Upper lobe of left lung (tissue), 6 donors: ENCODE data around the gene FAM180A. TPM values are rescaled to one million over a fixed set of nuclear protein-coding genes. Genes with fewer than 3 reads are reported as not detected.

Experiments
- ATAC-seq, 2 donors: fragments of 200-7000 bp; cut with Tn5 transposase; one replicate each; pipeline ENCODE4 v1.9.1; 2022; ENCODE audit warnings: mild to moderate bottlenecking in 2 of 2, moderate library complexity in 2 of 2; ENCODE audit not compliant: low FRiP score in 2 of 2
- DNase-seq, 2 donors: peaks; one replicate each; pipeline ENCODE4 v3.0.0-alpha.2; 2019 to 2020
- H3K27ac ChIP-seq, 4 donors: fragments of 200-600 bp; sonication (generic); one replicate each; pipeline ENCODE4 v1.5.1; 2016 to 2019
- H3K27me3 ChIP-seq, 4 donors: fragments of 200-600 bp; sonication (generic); one replicate each; pipeline ENCODE4 v1.5.1; 2017 to 2019
- H3K36me3 ChIP-seq, 4 donors: fragments of 200-600 bp; sonication (generic); one replicate each; pipeline ENCODE4 v1.5.1; 2016 to 2019
- H3K4me1 ChIP-seq, 4 donors: fragments of 200-600 bp; sonication (generic); one replicate each; pipeline ENCODE4 v1.5.1; 2018 to 2019
- H3K4me3 ChIP-seq, 4 donors: fragments of 200-600 bp; sonication (generic); one replicate each; pipeline ENCODE4 v1.5.1; 2017 to 2019; ENCODE audit warnings: mild to moderate bottlenecking in 2 of 4, moderate library complexity in 1 of 4
- H3K9me3 ChIP-seq, 4 donors: fragments of 200-600 bp; sonication (generic); one replicate each; pipeline ENCODE4 v1.5.1; 2018 to 2019
- EP300 ChIP-seq, 4 donors: sonication (generic); formaldehyde crosslinking; IDR thresholded peaks; one replicate each; pipeline ENCODE4 v1.5.1; 2017; ENCODE audit warnings: antibody characterized with exemption in 4 of 4, control low read depth in 2 of 4
- POLR2A ChIP-seq, 4 donors: fragments of 450-650 bp; IDR thresholded peaks; one replicate each; pipeline ENCODE4 v1.5.1; 2016 to 2017; ENCODE audit warnings: antibody characterized with exemption in 4 of 4, mild to moderate bottlenecking in 2 of 4
- POLR2AphosphoS5 ChIP-seq, 2 donors: sonication (generic); formaldehyde crosslinking; IDR thresholded peaks; one replicate each; pipeline ENCODE4 v1.5.1; 2017; ENCODE audit warnings: antibody characterized with exemption in 2 of 2
- WGBS, 2 donors: methylation state at CpG; one replicate each; pipeline ENCODE4 v1.1.5; 2017 to 2018; 5-methylcytosine and 5-hydroxymethylcytosine counted together
- total RNA-seq, 6 donors: library from RNA; depleted of rRNA in 4 of 6; stranded (reverse); fragments of >200 nt in 4 of 6; gene quantifications; one replicate each; pipeline versions ENCODE4 v1.1.0 to v1.2.1, GENCODE V29; 2016 to 2021
- TF ChIP-seq, protein P1 (sequence below), 6 experiments: fragments of 450-650 bp in 4 of 6; fragments of 200-600 bp in 2 of 6; sonication (generic) in 2 of 6; IDR thresholded peaks; one replicate each; pipeline ENCODE4 v1.5.1; 2016 to 2019; ENCODE audit warnings: antibody characterized with exemption in 6 of 6
- donor health status: DM: no; HTN: no; CAD: no; lungs with moderate emphysema.
- donor health status: DM: no; HTN: yes; CAD: no; lungs with severe emphysema.

Gene FAM180A
- total RNA-seq, 6 donors from 2014 or later: 1.0 to 4.8 (median 2.5) TPM; not detected in 2

DNA sequence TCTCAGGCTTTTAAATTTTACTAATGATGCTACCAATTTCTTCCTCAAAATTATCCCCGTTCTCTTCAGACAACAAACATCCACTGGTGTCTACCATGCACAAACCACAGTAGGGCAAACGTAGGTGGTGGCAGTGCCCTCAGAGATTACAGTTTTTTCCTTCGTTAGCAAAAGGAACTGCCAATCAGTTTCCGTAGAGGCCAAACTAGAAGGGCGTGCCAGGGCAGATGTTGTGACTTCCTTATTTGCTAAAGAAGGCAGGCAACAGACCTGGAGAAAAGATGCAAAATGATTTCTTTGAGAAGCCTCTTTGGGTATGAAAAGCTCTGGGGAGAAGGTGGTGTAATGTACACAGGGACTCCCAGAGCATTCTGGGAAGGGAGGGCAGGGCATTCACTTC lies 7.6 kb upstream of the FAM180A start:
- Histone ChIP-seq H3K4me3 (no peak overlapping the region), H3K27me3 (no peaks in the 10 kb centered on the region), H3K36me3 (no peaks in the 10 kb centered on the region), H3K27ac (no peak overlapping the region), H3K9me3 (no peaks in the 10 kb centered on the region), H3K4me1 (peaks cover 2 to 10% (median 5%) of the 10 kb centered on the region in 4 donors)
- DNase-seq (no peak), ATAC-seq (no peak)
- no peak for TF ChIP-seq EP300 (IDR thresholded peaks at IDR 0.05)
- no peak for TF ChIP-seq POLR2A (IDR thresholded peaks at IDR 0.05)
- TF ChIP-seq, protein P1, sequence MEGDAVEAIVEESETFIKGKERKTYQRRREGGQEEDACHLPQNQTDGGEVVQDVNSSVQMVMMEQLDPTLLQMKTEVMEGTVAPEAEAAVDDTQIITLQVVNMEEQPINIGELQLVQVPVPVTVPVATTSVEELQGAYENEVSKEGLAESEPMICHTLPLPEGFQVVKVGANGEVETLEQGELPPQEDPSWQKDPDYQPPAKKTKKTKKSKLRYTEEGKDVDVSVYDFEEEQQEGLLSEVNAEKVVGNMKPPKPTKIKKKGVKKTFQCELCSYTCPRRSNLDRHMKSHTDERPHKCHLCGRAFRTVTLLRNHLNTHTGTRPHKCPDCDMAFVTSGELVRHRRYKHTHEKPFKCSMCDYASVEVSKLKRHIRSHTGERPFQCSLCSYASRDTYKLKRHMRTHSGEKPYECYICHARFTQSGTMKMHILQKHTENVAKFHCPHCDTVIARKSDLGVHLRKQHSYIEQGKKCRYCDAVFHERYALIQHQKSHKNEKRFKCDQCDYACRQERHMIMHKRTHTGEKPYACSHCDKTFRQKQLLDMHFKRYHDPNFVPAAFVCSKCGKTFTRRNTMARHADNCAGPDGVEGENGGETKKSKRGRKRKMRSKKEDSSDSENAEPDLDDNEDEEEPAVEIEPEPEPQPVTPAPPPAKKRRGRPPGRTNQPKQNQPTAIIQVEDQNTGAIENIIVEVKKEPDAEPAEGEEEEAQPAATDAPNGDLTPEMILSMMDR (IDR thresholded peaks at IDR 0.05): no peak
- 48 to 69% methylated on average over 5 of the region's 5 CpGs for whole genome bisulfite sequencing, 2 donors

DNA sequence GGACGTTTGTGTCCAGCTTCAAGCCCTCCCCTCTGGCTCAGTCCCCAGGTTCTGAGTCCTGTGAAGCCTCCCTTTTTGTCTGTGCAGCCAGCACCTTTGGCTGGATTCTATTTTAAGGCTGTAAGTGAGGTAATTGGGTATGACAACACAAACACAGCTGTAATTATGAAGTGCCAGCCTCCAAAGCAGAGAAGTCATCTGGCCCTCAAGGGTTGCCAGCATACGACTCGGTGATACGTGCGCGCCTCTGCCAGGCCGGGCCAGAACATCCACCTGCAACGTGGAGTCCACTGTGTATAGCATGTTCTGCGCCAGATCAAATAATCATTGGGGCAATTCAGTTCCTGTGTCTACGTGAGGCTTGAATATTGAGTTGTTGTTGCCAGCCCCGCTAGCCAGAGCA lies 6.7 kb upstream of the FAM180A start:
- Histone ChIP-seq H3K27me3 (no peaks in the 10 kb centered on the region), H3K27ac (no peak overlapping the region), H3K36me3 (no peaks in the 10 kb centered on the region), H3K4me3 (no peak overlapping the region), H3K9me3 (no peaks in the 10 kb centered on the region), H3K4me1 (peaks cover 0 to 10% (median 5%) of the 10 kb centered on the region in 4 donors)
- DNase-seq (no peak), ATAC-seq (no peak)
- 85 to 86% methylated on average over 11 of the region's 11 CpGs for WGBS, 2 donors
- TF ChIP-seq POLR2AphosphoS5 (IDR thresholded peaks at IDR 0.05): no peak
- no peak for TF ChIP-seq EP300 (IDR thresholded peaks at IDR 0.05)
- TF ChIP-seq, protein P1 (IDR thresholded peaks at IDR 0.05): no peak
- TF ChIP-seq POLR2A (IDR thresholded peaks at IDR 0.05): no peak

DNA sequence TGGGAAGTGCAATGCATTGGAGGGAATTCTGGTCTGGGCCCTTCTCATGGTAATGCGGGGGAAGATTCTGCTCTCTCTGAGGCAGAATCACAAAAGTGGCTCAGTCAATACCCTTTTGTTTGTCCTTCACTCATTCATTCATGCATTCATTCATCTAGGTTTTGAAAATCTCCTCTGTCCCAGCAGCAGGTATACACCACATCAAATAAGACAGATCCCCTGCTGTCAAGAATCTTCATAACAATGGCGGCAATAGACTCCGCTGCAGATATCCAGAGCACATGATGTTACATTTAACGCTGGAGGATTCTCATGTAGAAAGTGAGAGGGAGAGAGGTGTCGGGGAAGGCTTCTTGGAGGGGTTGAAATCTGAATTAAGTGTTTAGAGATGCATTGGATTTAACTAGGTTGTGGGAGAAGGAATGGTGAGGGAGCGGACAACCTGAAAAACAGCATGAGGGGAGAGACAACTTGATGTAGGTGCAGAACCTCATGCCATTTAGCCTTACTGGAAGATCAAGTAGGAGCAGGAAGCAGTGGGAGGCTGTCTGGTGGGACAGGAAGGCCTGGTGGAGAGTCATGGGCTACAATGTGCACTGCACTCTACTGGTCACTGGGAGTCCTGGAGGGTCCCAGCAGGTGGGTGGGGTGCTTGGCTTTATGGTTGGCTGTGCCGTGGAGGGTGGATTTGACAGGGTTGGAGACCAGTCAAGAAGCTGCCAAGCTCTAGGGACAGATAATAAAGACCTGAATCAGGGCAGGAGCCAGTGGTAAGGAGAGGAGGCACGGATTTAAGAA lies 5.2 kb upstream of the FAM180A start:
- no peak overlapping the region for H3K27ac ChIP-seq
- no peak overlapping the region for H3K4me3 ChIP-seq
- H3K9me3 ChIP-seq: no peaks in the 10 kb centered on the region
- no peaks in the 10 kb centered on the region for H3K27me3 ChIP-seq
- DNase-seq (no peak), ATAC-seq (peak in 1 of 2 donors; percentile 6)
- H3K4me1 ChIP-seq: peaks cover 0 to 7% (median 2%) of the 10 kb centered on the region in 4 donors
- 93% methylated on average over 8 of the region's 8 CpGs for WGBS, 2 donors
- TF ChIP-seq EP300 (IDR thresholded peaks at IDR 0.05) (no peak), POLR2AphosphoS5 (IDR thresholded peaks at IDR 0.05) (no peak), POLR2A (IDR thresholded peaks at IDR 0.05) (no peak)
- TF ChIP-seq, protein P1 (IDR thresholded peaks at IDR 0.05): no peak
- H3K36me3 ChIP-seq: no peaks in the 10 kb centered on the region

DNA sequence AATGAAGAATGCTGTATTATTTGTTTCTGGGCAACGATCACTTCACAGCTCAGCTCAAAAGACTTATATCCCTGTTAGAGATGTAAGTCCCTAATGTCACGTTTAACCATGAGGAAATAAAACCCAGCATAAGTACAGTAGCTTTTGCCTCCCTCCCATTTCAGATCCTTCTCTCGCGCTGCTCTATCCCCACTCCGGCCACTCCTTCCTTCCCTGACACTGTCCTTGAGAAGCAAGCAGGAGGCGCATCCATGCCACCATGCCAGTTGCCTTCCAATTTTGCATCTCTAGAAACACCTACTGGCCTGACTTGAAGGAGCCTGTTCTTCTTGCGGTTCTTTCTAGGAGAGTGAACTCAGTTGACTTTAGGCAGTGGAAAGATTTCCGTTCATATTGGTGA lies 1.2 kb downstream of the FAM180A start:
- H3K27ac ChIP-seq: no peak overlapping the region
- no peak for ATAC-seq

More for the DNA sequence above, 1.2 kb downstream of the FAM180A start:
- H3K36me3 ChIP-seq: no peaks in the 10 kb centered on the region
- H3K27me3 ChIP-seq: no peaks in the 10 kb centered on the region
- 87 to 93% methylated on average over 8 of the region's 8 CpGs for WGBS, 2 donors
- peaks cover 0 to 6% (median 0%) of the 10 kb centered on the region in 4 donors for H3K4me1 ChIP-seq
- H3K4me3 ChIP-seq: peak overlapping the region in 2 of 4 donors; percentile 25 to 27
- TF ChIP-seq POLR2AphosphoS5 (IDR thresholded peaks at IDR 0.05) (no peak), EP300 (IDR thresholded peaks at IDR 0.05) (no peak), POLR2A (IDR thresholded peaks at IDR 0.05) (no peak)
- TF ChIP-seq, protein P1 (IDR thresholded peaks at IDR 0.05): no peak
- no peak for DNase-seq
- H3K9me3 ChIP-seq: no peaks in the 10 kb centered on the region
